NCI-H1694 treated with DMSO at 0.1 percent for 48 hours (cell line): ENCODE measurements around the gene NPHP1.
A peak's percentile ranks its signal among the peaks of the same experiment; 100 is the strongest.
"Not testable (repeated sequence)": the region's sequence is repeated elsewhere in the genome, so short reads cannot be mapped to it uniquely, and the experiment has no call there.

Source experiments
- DNase-seq: peaks from one replicate; lab custom pipeline; 2025; lab: John Stamatoyannopoulos, UW

NPHP1 gene

DNA sequence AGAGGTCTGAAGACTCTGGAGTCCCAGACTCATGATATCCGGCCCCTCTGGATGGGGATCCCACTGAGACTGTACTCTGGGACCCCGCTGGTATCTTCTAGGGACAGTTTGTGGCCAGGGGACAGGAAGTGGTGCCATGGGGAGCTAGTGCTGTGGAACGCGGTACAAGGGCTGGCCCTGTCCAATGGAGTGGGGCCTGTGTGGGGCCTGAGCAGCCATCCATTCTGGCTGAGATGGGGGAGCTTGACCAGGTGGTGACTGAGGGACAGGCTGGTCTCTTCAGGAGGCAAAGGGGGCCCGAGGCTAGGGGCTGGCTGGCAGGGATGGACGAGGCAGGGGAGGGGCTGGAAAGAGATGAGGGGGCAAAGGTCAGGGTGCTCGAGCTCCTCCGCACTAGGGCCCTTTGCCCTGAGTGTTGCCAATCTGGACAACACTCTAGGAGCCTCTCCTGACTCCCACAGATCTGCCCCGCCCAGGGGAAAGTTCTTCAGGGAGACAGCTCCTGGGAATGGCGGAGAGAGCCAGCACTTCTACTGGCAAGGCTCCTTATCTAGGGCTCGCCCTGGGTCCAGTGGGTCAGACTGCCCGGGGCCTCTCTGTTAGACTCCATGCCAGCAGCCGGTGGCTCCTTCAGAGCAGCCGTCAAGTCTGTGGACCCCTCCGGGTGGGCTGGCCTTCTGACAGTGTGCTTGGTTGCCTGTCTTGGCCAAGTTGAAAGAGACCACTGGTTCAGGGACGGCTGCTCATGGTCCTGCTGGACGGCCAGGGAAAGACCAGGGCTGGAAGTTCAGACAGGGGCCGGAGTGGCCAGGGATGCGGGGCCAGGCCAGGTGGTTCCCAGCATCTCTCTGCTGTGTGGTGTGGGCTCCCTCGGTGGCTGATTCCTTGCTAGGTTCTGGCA lies 101.5 kb downstream of the NPHP1 start:
- DNase-seq, result no peak

DNA sequence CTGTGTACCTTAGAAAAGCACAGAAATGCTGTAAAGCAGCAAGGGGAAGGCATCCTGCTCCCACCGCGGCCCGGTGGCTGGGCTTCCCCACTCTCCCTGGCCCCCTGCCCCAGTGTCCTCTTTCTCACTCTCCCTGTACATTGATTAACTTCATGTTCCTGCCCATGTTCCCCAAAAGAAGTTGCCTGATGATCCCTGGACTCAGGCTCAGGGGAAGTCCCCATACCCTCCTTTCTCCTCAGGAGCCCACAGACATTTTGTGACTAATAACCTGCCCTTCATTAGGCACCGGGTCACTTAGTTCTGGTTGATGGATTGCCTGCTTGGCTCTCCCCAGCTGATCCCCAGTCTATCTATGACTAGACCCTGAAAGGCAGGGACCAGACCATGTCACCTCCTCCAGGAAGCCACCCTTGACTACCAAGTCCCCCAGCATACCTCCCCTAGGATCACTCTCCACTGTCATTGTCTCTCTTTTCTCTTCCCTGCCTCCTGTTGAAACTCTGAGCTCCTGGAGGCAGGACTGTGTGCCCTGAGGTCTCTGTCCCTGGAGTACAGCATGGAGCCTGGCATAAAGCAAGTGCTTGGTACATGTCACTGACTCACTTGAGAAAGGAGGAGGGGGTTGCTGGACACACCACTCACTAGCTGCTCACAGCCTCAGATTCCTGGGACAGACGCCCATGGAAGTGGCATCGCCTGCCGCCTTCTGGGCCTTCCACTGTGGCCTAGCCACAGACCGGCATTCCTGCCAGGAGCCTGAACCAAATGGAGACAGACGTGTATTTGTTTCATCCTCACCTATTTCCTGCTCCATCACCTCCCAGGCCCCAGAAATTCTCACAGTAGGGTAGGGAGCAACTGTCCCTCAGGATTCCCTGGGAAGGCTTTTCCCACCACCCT lies 102.7 kb downstream of the NPHP1 start:
- no peak for DNase-seq

DNA sequence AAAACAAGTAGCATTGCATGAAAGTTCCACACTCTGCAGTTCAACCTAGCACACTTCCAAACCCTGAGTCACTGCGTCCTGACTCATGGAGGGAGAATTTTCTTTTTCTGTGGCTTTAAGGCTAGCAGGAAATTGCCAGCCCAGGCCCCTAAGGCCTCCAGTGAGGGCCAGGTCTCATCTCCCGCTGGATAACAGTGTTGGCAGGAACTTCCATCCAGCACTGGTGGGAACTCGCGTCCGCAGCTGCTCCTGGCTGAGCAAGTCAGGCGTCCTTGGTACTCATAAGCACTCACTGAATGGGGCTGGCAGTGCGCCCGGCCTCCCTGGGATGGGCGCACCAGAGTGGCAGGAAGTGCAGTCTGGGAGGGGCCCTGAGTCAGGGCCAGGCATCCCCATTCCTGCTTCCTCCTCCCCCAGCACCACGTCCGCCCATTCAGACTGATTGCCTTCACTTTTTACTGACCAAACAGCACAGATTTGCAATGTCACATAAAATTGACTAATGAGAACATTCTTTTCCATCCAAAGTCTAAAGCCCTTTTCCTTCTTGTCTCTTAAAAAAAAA lies 103.5 kb downstream of the NPHP1 start:
- DNase-seq, result peak; percentile 62

DNA sequence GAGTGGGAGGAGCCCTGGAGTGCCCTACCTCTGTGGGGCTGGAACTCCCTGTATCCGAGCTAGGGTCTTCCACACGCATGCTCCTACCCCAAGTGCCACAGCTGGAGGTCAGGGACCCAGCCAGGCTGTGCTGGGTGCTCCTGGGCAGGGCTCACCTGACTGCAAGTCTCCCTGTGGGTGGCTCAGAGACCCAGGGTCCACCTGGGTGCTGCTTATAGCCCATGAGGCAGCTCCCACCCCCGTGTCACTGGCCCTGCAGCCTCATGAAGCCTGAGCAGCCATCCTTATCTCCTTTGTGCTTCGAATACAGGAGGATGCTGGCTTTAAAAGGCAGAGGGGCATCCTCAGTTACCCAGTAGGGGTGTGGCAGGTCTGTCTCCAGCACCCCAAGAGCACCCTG lies 103.9 kb downstream of the NPHP1 start:
- DNase-seq, result not testable (repeated sequence)

DNA sequence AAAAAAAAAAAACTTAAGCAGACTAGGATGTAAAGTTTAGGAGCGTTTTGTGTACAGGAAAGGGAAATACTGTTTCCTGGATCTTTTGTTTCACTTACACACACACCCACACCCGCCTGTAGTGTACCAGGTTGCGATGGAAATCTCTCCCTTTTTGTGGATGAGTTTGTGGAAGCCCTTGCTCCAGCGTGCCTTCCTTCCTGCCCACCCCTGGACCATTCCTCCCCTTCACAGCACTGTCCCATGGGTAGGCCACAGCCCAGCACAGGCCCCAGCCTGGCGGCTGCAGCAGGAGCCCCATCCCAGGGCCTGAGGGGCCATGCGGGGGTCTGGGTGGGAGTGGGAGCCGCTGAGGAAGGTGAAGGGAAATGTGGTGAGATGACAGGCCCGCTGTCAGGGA lies 104.3 kb downstream of the NPHP1 start:
- DNase-seq, result no peak

DNA sequence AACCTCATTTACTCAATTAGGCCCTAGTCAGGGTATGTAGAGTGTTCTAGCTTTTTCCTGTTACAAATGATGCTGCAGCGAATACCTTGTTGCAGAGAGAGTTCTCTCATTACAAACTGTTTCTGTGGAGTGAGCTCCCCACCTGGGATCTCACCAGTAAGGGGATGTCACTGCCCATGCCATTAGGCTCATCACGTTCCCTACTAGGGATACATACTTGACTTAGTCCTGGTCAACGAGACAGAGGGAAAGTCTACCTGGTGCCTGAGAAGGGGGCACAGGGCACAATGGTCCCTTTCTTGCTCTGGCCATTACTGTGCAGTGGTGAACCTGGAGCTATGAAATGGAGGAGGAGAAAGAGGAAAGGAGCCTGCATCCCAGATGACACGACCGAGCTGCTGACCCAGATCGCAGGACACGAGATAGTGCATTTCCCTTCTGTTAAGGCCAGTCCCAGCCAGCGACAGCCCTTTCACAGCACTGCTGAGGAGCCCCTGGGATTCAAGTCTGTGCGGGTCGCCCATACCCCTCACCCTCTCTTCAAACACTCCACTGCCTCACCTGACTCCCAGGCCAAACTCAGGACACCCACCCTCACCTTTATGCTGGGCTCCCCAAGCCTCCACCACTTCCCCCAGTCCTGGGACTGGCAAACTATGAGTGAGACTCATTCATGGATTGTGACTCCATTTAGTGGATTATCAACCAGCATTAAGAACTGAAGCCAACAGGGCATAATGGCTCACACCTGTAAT lies 105.2 kb downstream of the NPHP1 start:
- no peak for DNase-seq

DNA sequence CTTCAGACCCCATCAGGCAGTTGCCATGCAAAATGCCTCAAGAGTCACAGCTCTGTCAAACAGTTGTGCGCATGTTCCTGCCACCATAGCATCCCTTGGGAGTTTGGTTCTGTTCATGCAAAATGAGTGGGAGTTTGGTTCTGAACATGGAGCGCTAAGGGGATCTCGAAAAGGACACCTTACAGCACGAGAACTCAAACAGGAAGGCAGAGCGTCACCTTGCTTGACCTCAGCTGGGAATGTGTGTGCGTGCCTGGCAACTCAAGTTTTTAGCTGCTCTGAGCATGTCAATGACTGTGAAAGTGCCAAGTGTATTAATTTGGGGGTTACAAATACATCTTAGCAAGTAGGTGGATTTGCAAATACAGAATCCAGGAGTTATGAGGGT lies 105.8 kb downstream of the NPHP1 start:
- DNase-seq, result no peak

DNA sequence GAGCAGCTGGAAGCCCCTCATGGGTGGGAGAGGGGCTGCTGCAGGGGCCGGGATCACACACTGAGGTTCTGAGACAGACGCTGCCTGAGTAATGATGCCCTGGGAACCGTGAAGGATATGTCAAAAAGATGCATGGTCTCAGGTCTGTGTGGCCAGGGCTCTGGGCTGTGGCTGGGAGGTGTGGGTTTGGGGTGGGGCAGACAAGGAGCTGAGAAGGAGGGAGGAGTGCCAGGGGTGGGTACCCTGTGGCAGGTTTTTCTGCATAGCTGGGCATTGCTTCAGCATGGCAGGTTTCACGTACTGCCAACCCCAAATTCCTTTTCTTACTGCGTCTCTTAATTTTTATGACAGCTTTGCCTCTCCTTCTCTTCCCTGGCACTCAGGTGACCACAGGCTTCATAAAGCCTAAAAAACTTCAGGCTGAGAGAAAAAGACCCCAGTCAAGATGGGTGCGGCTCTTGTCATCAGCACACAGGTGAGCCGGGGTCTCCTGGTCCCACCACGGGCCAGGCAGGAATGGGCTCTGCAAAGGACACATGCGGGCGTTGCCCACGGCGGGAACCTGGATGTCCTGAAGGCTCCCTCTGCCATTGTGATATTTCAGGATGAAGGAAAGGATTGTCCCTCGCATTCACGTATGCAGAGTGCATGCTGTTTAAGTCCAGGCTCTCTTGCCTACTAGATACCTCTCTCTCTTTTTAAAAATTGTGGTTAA lies 107.2 kb downstream of the NPHP1 start:
- no peak for DNase-seq

DNA sequence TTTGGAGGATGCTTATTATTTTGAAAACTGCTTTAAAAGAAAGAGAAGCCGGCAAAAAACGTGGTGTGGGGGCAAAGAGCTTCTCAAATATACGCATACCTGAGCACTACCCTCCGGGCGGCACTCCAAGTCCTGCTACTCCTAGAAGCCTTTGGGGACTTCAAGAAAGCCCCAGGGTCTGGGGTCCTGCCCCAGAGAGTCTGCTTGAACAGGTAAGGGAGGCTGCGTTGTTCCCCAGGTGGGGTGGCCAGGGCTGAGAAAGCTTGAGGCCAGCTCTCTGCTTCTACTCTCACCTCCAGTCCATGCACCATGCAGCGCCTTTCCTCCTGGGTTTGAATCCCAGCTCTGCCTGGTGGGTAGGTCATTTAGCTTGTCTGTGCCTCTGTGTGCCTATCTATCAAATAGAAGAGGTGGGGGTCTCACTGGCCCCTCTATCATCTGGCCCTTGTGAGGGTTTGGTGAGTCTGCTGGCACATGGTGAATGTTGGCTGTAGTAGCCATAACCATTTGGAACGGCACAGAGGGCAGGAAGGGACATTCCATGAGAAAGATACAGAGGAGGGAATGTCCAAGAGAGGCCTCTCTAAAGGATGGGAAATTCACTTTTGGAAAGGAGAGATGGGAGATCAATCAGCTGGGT lies 108.7 kb downstream of the NPHP1 start:
- DNase-seq, result no peak

DNA sequence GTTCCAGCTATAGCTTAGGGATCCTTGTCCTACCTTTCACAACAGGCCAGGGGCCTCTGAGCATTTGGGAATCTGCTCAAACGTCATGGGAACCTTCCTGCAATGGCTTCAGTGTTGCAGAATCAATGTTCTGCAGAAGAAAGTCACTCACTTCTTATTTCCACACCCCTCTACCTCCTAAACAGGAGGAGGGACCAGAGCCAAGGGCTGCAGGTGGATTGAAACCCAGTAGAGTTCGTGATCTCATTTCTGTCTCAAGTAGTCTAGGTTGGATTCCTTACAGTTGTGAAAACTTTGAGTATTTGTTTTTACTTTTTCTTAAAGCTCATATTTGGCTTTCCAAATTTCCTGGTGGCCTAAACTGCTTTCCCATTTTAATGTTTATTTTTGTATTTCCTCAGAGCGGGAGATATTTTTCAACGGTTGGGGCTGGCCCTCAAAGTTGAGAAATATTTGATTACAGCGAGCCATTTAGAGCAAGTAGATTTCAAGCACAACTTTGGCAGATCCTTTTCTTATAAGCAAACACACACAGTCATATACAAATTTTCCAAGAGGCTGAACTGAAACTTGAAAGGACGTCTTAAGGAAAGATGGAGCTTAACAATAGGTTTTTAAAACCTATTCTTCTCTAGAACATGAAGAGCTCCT lies 109.8 kb downstream of the NPHP1 start:
- not testable (repeated sequence) for DNase-seq

DNA sequence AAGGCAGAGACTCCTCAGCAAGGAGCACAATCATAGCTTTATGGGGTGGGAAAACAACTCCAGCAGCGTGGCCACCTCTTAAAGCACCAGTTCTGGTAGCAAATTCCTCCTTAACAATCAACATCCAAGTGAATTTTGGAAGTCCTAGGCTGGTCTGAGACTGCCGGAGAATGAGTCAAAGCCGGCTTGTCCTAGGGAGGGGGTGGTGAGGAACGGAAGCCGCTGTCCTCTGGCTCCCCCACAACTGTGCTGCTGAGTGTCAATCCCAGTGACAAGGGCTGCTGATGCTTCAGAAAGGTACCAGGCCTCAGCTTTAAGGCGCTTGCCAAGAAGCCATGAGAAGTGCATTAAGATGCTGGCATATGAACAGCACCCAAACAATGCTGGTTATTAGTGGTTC lies 110.9 kb downstream of the NPHP1 start:
- DNase-seq, result not testable (repeated sequence)

DNA sequence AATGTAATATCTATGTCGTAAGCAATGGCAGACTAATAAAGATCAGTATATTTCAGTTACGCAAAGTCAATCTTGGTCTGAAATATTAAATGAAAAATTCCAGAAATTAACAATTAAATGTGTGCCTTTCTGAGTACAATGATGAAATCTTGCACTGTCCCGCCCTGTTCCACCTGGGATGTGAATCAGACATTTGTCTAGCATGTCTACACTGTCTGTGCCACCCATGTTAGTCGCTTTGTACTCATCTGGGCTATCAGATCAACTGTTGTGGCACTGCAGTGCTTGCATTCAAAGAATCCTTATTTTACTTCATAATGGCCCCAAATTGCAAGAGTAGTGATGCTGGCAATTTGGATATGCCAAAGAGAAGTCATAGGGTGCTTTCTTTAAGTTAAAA lies 114.6 kb downstream of the NPHP1 start:
- DNase-seq, result not testable (repeated sequence)

DNA sequence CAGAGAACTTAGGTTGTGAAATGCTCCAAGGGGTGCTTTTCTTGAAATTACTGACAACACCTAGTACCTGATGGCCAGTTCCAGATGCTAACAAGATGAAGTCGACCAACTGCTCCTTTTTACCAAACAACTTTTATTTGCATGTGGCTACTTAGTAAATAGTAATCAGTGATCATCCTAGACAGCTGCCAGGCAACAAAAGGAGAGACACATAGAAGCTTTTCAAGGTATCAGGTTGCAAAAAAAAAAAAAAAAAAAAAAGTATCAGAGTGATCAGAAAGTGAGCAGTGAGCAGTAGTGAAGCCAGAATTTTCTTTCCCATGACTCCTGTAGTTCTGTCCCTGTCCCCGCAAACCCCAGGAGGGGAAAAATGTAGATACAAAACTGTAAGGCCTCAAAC lies 121.1 kb downstream of the NPHP1 start:
- not testable (repeated sequence) for DNase-seq

DNA sequence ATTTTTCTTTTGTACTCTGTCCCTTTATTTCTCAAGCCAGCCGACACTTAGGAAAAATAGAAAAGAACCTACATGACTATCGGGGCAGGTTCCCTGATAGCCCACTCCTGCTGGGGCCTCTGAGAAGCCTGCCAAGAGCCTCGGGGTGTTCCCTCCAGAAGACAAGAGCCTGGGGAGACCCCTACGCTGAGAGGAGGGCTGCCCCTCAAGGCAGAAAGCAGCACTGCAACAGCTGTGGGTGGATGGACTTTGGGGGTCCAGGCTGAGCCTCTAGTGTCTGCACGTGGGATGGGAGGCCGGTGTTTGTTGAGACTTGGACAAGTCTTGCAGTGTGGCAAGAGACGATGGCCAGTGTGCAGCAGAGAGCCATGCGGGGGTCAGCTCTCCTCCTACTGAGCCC lies 121.7 kb downstream of the NPHP1 start:
- not testable (repeated sequence) for DNase-seq

DNA sequence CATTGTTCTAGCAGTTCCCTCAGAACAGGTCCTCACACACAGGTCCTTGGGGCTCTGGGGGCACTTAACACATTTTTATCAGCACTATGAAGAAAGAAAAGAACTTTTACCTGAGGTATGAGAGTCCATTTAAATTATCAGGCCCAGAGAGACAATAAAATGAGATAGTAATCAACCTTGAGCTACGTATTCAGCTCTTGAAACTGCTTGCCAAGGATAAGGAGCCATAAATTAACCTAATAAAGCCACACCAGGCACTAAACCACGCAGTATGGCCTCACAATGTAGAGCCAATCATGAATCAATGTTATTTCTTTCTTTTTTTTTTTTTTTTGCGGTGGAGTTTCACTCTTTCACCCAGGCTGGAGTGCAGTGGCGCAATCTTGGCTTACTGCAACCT lies 126.7 kb downstream of the NPHP1 start:
- not testable (repeated sequence) for DNase-seq

DNA sequence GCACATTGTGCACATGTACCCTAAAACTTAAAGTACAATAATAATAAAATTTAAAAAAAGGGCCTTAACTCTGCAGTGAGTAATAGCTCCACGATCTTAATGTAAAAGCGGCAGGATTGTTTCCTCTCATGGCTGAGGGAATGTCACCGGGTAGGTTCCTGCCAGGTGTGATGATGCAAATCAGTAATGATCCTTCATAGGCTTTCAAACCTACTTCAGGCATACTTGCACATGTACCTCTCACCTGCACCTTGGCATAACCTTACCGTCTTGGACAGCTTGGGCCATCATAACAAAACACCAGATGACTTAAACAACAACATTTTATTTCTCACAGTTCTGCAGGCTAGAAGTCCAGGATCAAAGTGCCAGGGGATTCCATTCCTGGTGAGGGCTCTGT lies 128.9 kb downstream of the NPHP1 start:
- DNase-seq, result not testable (repeated sequence)
